ENCODE results near the gene PIBF1. TPM values are rescaled to one million over a fixed set of nuclear protein-coding genes. Genes with fewer than 3 reads are reported as not detected.

Gene PIBF1
- polyA plus RNA-seq, 3 donors = 3.3 to 8.0 (median 4.7) TPM

- DNase-seq = no peak
- intact Hi-C loops (cut with micrococcal nuclease) = no loop called here
- Mint-ChIP-seq H3K36me3 (no peaks in the 10 kb centered on the region), H3K4me1 (peaks cover 17% of the 10 kb centered on the region), H3K4me3 (no peak overlapping the region), H3K9me3 (peaks cover 0 to 4% (median 0%) of the 10 kb centered on the region in 7 donors), H3K27ac (peak overlapping the region in 1 of 7 donors; percentile 64), H3K27me3 (ENCODE audit: low read depth in 3 of 3) (peaks cover 0 to 1% (median 0%) of the 10 kb centered on the region in 3 donors)
- no peak for TF ChIP-seq CTCF (IDR thresholded peaks at IDR 0.05)
- Histone ChIP-seq H3K36me3 (replicated peaks in 1 of 2; ENCODE audit: control insufficient read depth in 1 of 2, insufficient read depth in 2 of 2, low read length in 2 of 2) (no peaks in the 10 kb centered on the region), H3K4me1 (ENCODE audit: control insufficient read depth in 1 of 2, insufficient read depth in 2 of 2, low read length in 2 of 2) (peaks cover 5 to 6% of the 10 kb centered on the region in 2 donors), H3K4me3 (replicated peaks in 1 of 3; ENCODE audit: low read depth in 2 of 3, low read length in 3 of 3) (no peak overlapping the region), H3K9me3 (replicated peaks in 1 of 2; ENCODE audit: control insufficient read depth in 1 of 2, insufficient read depth in 1 of 2, low read length in 2 of 2) (no peaks in the 10 kb centered on the region), H3K9ac (ENCODE audit: insufficient read depth, low read length, poor library complexity, severe bottlenecking) (no peak overlapping the region), H4K20me1 (ENCODE audit: insufficient read depth, low read length) (no peaks in the 10 kb centered on the region), H3K27me3 (ENCODE audit: control insufficient read depth in 2 of 2, insufficient read depth in 2 of 2, low read length in 2 of 2) (no peaks in the 10 kb centered on the region), H2AFZ (ENCODE audit: insufficient read depth, low read depth, low read length, poor library complexity, severe bottlenecking) (no peak overlapping the region), H3K4me2 (replicated peaks; ENCODE audit: extremely low read depth, low read length, poor library complexity, severe bottlenecking) (no peak overlapping the region), H3K27ac (ENCODE audit: low read depth in 1 of 2, low read length in 2 of 2) (no peak overlapping the region), H3K79me2 (ENCODE audit: insufficient read depth, low read length) (no peaks in the 10 kb centered on the region)
- 14% methylated on average over 1 of the region's 2 CpGs for WGBS (ENCODE audit: insufficient coverage)
Measured at GRCh38 chr13:73039201-73040108, 257.5 kb downstream of the PIBF1 start.

GRCh38 chr13:73040484-73040883, 258.6 kb downstream of the PIBF1 start:
- no peaks in the 10 kb centered on the region for H4K20me1 ChIP-seq (ENCODE audit: insufficient read depth, low read length)
- H3K27me3 ChIP-seq (ENCODE audit: control insufficient read depth in 2 of 2, insufficient read depth in 2 of 2, low read length in 2 of 2) = no peaks in the 10 kb centered on the region
- no peak overlapping the region for H3K4me3 ChIP-seq (replicated peaks in 1 of 3; ENCODE audit: low read depth in 2 of 3, low read length in 3 of 3)
- Mint-ChIP-seq H3K4me1 (peaks cover 17% of the 10 kb centered on the region), H3K9me3 (peaks cover 0 to 4% (median 0%) of the 10 kb centered on the region in 7 donors), H3K4me3 (no peak overlapping the region), H3K27me3 (ENCODE audit: low read depth in 3 of 3) (peaks cover 0 to 1% (median 0%) of the 10 kb centered on the region in 3 donors), H3K36me3 (no peaks in the 10 kb centered on the region), H3K27ac (no peak overlapping the region)
- intact Hi-C loops (cut with micrococcal nuclease) = no loop called here
- WGBS (ENCODE audit: insufficient coverage) = no CpG with 5 or more reads among the region's 3 CpGs
- H3K79me2 ChIP-seq (ENCODE audit: insufficient read depth, low read length) = no peaks in the 10 kb centered on the region
- peaks cover 5 to 6% of the 10 kb centered on the region in 2 donors for H3K4me1 ChIP-seq (ENCODE audit: control insufficient read depth in 1 of 2, insufficient read depth in 2 of 2, low read length in 2 of 2)
- H3K9ac ChIP-seq (ENCODE audit: insufficient read depth, low read length, poor library complexity, severe bottlenecking) = no peak overlapping the region
- H3K27ac ChIP-seq (ENCODE audit: low read depth in 1 of 2, low read length in 2 of 2) = no peak overlapping the region
- no peak for DNase-seq
- H3K4me2 ChIP-seq (replicated peaks; ENCODE audit: extremely low read depth, low read length, poor library complexity, severe bottlenecking) = no peak overlapping the region
- no peaks in the 10 kb centered on the region for H3K36me3 ChIP-seq (replicated peaks in 1 of 2; ENCODE audit: control insufficient read depth in 1 of 2, insufficient read depth in 2 of 2, low read length in 2 of 2)
- TF ChIP-seq CTCF (IDR thresholded peaks at IDR 0.05) = no peak
- H3K9me3 ChIP-seq (replicated peaks in 1 of 2; ENCODE audit: control insufficient read depth in 1 of 2, insufficient read depth in 1 of 2, low read length in 2 of 2) = no peaks in the 10 kb centered on the region
- H2AFZ ChIP-seq (ENCODE audit: insufficient read depth, low read depth, low read length, poor library complexity, severe bottlenecking) = no peak overlapping the region

Data from CD14-positive monocyte (primary cell).